ENCODE results near the gene SYNCRIP. TPM values are rescaled to one million over a fixed set of nuclear protein-coding genes. Genes with fewer than 3 reads are reported as not detected.

The SYNCRIP gene
- total RNA-seq, 1 donor from 2014 or later, result 96.8 TPM

- Mint-ChIP-seq H3K27ac (ENCODE audit: unreplicated experiment) (peak overlapping the region; percentile 98), H3K36me3 (ENCODE audit: low read depth, unreplicated experiment) (peaks cover 30% of the 10 kb centered on the region), H3K27me3 (ENCODE audit: unreplicated experiment) (peaks cover 20% of the 10 kb centered on the region), H3K9me3 (ENCODE audit: unreplicated experiment) (peaks cover 4% of the 10 kb centered on the region), H3K4me3 (ENCODE audit: unreplicated experiment) (peak overlapping the region; percentile 93), H3K4me1 (ENCODE audit: unreplicated experiment) (peaks cover 31% of the 10 kb centered on the region)
- no peak for TF ChIP-seq CTCF (IDR thresholded peaks at IDR 0.05; ENCODE audit: unreplicated experiment)
- DNase-seq (ENCODE audit: low spot score), result peak; percentile 92
Observed at GRCh38 chr6:85643537-85644278, 1.0 kb upstream of the SYNCRIP start.

DNA sequence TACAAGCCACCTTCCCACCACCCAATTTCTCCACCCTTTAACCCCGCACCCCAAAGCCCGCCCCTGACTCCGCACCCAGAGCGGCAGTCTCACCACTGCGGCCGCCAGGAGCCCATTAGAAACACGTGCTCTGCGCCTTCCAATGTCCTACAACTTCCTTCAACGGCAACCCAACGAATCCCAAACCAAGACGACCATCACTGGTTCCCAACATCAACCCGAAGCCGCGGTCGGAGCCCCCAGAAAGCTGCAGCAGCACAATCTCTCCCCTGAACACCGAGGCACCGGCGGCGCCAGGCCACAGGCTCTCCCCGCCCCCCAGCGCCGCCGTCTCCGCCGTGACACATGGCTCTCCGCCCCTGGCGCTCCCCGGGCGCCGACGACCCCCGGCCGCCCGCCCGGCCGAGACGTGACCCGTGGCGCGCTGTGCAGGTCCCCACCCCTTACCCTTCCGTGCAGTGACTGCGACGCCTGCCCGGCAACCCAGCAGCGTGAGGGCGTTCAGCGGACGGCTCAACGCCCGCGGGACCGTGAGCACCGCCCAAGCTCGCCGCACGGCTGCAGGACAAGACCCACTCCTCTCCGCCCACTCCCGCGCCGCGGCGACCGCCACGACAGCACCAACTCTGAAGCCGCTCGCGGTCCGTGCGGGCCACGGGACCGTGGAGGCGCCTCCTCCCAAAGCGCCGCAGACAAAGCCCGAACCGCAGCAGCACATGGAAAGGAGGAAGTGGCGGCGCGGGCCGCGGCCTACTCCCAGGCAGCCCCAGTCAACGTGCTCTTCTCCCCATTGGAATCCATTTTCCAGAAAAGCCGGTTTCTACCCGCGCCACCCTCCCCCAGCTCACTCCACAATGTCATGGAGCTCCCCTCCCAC lies 551 bp downstream of the SYNCRIP start:
- no peak for TF ChIP-seq CTCF (IDR thresholded peaks at IDR 0.05; ENCODE audit: unreplicated experiment)
- H3K4me1 Mint-ChIP-seq (ENCODE audit: unreplicated experiment), result peaks cover 31% of the 10 kb centered on the region
- no peaks in the 10 kb centered on the region for H3K9me3 Mint-ChIP-seq (ENCODE audit: unreplicated experiment)
- H3K27me3 Mint-ChIP-seq (ENCODE audit: unreplicated experiment), result peaks cover 18% of the 10 kb centered on the region
- peaks cover 42% of the 10 kb centered on the region for H3K36me3 Mint-ChIP-seq (ENCODE audit: low read depth, unreplicated experiment)
- DNase-seq (ENCODE audit: low spot score), result peak; percentile 34
- H3K27ac Mint-ChIP-seq (ENCODE audit: unreplicated experiment), result peak overlapping the region; percentile 97
- peak overlapping the region; percentile 98 for H3K4me3 Mint-ChIP-seq (ENCODE audit: unreplicated experiment)

DNA sequence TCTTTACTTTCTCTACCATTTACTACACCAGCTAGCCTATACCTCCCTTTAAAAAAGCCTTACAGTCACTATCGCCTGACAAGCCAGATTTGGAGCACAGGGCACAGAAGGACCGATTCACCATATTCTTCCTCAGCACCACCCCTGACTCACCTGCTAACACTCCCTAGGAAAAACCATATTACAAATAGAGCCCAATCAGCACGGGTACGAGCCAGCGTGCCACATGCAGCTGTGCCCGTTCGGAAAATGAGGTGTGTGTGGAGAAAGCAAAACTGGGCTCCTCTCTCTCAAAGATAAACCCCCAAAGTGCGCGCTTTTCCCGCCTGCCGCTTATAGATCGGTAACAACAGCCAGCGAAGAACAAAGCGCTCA lies 1.2 kb downstream of the SYNCRIP start:
- peaks cover 45% of the 10 kb centered on the region for H3K36me3 Mint-ChIP-seq (ENCODE audit: low read depth, unreplicated experiment)
- peaks cover 18% of the 10 kb centered on the region for H3K27me3 Mint-ChIP-seq (ENCODE audit: unreplicated experiment)
- H3K9me3 Mint-ChIP-seq (ENCODE audit: unreplicated experiment), result no peaks in the 10 kb centered on the region
- no peak for DNase-seq (ENCODE audit: low spot score)
- TF ChIP-seq CTCF (IDR thresholded peaks at IDR 0.05; ENCODE audit: unreplicated experiment), result no peak
- peak overlapping the region; percentile 75 for H3K27ac Mint-ChIP-seq (ENCODE audit: unreplicated experiment)
- H3K4me1 Mint-ChIP-seq (ENCODE audit: unreplicated experiment), result peaks cover 31% of the 10 kb centered on the region
- peak overlapping the region; percentile 98 for H3K4me3 Mint-ChIP-seq (ENCODE audit: unreplicated experiment)

GRCh38 chr6:85640821-85641220 lies 1.9 kb downstream of the SYNCRIP start:
- peaks cover 31% of the 10 kb centered on the region for H3K4me1 Mint-ChIP-seq (ENCODE audit: unreplicated experiment)
- H3K36me3 Mint-ChIP-seq (ENCODE audit: low read depth, unreplicated experiment), result peaks cover 47% of the 10 kb centered on the region
- peak overlapping the region; percentile 3 for H3K27ac Mint-ChIP-seq (ENCODE audit: unreplicated experiment)
- no peak for TF ChIP-seq CTCF (IDR thresholded peaks at IDR 0.05; ENCODE audit: unreplicated experiment)
- H3K4me3 Mint-ChIP-seq (ENCODE audit: unreplicated experiment), result peak overlapping the region; percentile 98
- peaks cover 16% of the 10 kb centered on the region for H3K27me3 Mint-ChIP-seq (ENCODE audit: unreplicated experiment)
- no peak for DNase-seq (ENCODE audit: low spot score)
- H3K9me3 Mint-ChIP-seq (ENCODE audit: unreplicated experiment), result no peaks in the 10 kb centered on the region
